Tibial artery (tissue), 4 donors: ENCODE data around the gene ODAD3.
"Not testable (repeated sequence)": the region's sequence is repeated elsewhere in the genome, so short reads cannot be mapped to it uniquely, and the experiment has no call there.

Experiments used
- DNase-seq, 2 donors: peaks; one replicate each; pipeline ENCODE4 v3.0.0-alpha.2; 2019
- H3K27ac ChIP-seq, 2 donors: fragments of 200-600 bp; sonication (generic) in 1 of 2; 1 replicate in 1 of 2; 2 replicates in 1 of 2; pipeline ENCODE4 v1.5.1; 2018 to 2019; ENCODE audit warnings: mild to moderate bottlenecking in 1 of 2
- H3K27me3 ChIP-seq, 2 donors: fragments of 200-600 bp; sonication (generic) in 1 of 2; one replicate each; pipeline versions ENCODE4 v1.5.1 to v1.6.0; 2016 to 2019
- H3K36me3 ChIP-seq, 3 donors: fragments of 200-600 bp; sonication (generic) in 2 of 3; one replicate each; pipeline ENCODE4 v1.5.1; 2016 to 2019; ENCODE audit warnings: mild to moderate bottlenecking in 2 of 3
- H3K4me1 ChIP-seq, 4 donors: fragments of 200-600 bp; sonication (generic) in 2 of 4; 1 replicate in 3 of 4; 2 replicates in 1 of 4; pipeline ENCODE4 v1.5.1; 2016 to 2019
- H3K4me3 ChIP-seq, 2 donors: fragments of 200-600 bp; sonication (generic) in 1 of 2; 1 replicate in 1 of 2; 2 replicates in 1 of 2; pipeline ENCODE4 v1.5.1; 2018 to 2019; ENCODE audit warnings: mild to moderate bottlenecking in 2 of 2
- H3K9me3 ChIP-seq, 3 donors: fragments of 200-600 bp; sonication (generic) in 1 of 3; one replicate each; pipeline ENCODE4 v1.5.1; 2016 to 2019
- intact Hi-C: fragments of 100-400 bp; cut with DNase I; formaldehyde crosslinking; loops from one replicate; pipeline ENCODE4 v1.15.0; 2023; ENCODE audit warnings: low total_unique reads
- TF ChIP-seq, protein P1 (sequence below), 2 experiments: fragments of 200-600 bp in 1 of 2; fragments of 450-650 bp in 1 of 2; IDR thresholded peaks; one replicate each; pipeline ENCODE4 v1.5.1; 2017 to 2019; ENCODE audit warnings: antibody characterized with exemption in 2 of 2, mild to moderate bottlenecking in 1 of 2, moderate library complexity in 1 of 2

ODAD3 gene

DNA sequence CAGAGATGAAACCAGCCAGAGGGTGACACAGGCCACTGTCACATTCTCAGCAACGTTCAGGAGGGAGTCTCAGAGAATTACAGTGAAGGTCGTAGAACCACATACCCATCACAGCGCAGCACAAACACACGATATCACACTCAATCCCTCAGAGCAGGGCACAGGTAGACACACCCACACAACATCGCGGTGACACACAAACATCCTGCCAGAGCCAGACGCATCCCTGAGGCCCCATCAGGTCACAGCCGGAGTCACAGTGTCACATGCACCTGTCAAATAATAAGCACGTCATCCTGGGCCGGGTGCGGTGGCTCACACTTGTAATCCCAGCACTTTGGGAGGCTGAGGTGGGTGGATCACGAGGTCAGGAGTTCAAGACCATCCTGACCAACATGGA is 28.5 kb upstream of the ODAD3 start:
- TF ChIP-seq, protein P1, sequence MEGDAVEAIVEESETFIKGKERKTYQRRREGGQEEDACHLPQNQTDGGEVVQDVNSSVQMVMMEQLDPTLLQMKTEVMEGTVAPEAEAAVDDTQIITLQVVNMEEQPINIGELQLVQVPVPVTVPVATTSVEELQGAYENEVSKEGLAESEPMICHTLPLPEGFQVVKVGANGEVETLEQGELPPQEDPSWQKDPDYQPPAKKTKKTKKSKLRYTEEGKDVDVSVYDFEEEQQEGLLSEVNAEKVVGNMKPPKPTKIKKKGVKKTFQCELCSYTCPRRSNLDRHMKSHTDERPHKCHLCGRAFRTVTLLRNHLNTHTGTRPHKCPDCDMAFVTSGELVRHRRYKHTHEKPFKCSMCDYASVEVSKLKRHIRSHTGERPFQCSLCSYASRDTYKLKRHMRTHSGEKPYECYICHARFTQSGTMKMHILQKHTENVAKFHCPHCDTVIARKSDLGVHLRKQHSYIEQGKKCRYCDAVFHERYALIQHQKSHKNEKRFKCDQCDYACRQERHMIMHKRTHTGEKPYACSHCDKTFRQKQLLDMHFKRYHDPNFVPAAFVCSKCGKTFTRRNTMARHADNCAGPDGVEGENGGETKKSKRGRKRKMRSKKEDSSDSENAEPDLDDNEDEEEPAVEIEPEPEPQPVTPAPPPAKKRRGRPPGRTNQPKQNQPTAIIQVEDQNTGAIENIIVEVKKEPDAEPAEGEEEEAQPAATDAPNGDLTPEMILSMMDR (IDR thresholded peaks at IDR 0.05) = no peak
- DNase-seq = no peak
- no peak overlapping the region for H3K4me3 ChIP-seq
- H3K36me3 ChIP-seq = no peaks in the 10 kb centered on the region
- H3K27ac ChIP-seq = no peak overlapping the region
- intact Hi-C loops = no loop called here
- H3K9me3 ChIP-seq = no peaks in the 10 kb centered on the region
- H3K27me3 ChIP-seq = peaks cover 0 to 30% of the 10 kb centered on the region in 2 donors
- no peaks in the 10 kb centered on the region for H3K4me1 ChIP-seq

DNA sequence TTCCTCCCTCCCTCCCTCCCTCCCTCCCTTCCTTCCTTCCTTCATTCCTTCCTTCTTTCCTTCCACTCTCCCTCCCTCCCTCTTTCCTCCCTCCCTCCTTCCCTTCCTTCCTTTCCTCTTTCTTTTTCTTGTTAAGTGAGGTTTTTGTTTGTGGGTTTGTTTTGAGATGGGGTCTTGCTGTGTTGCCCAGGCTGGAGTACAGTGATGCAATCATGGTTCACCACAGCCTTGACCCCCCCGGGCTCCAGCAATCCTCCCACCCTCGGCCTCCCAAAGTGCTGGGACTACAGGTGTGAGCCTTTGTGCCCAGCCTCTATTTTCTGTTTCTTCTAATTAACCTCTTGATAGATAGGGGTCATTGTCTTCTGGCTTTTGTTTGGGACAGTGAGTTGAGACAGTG is 26.5 kb upstream of the ODAD3 start:
- Histone ChIP-seq H3K36me3 (no peaks in the 10 kb centered on the region), H3K4me3 (no peak overlapping the region), H3K27me3 (peaks cover 0 to 44% of the 10 kb centered on the region in 2 donors), H3K9me3 (no peaks in the 10 kb centered on the region), H3K27ac (no peak overlapping the region), H3K4me1 (peaks cover 0 to 7% (median 0%) of the 10 kb centered on the region in 4 donors)
- TF ChIP-seq, protein P1 (IDR thresholded peaks at IDR 0.05) = no peak
- intact Hi-C loops = no loop called here
- DNase-seq = no peak

DNA sequence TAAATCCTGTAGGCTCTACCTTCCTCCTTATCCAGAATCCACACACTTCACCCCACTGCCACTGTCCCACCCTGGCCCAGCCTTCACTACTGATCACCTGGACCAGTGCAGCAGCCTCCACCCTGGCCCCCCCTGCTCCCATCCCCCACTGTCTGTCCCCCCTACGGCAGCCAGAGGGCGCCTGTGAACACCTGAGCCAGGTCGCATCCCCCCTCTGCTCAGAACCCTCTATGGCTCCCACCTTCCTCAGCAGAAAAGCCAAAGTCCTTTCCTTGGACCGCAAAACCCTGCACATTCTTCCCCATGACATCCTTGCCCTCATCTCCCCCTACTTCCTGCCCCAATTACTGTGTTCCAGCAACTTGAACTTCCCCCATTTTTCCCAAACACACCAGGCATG is 25.3 kb upstream of the ODAD3 start:
- no peak overlapping the region for H3K4me3 ChIP-seq
- DNase-seq = no peak
- peaks cover 0 to 7% (median 0%) of the 10 kb centered on the region in 4 donors for H3K4me1 ChIP-seq
- H3K27me3 ChIP-seq = peaks cover 0 to 32% of the 10 kb centered on the region in 2 donors
- H3K27ac ChIP-seq = no peak overlapping the region
- TF ChIP-seq, protein P1 (IDR thresholded peaks at IDR 0.05) = no peak
- intact Hi-C loops = no loop called here
- no peaks in the 10 kb centered on the region for H3K36me3 ChIP-seq
- no peaks in the 10 kb centered on the region for H3K9me3 ChIP-seq

DNA sequence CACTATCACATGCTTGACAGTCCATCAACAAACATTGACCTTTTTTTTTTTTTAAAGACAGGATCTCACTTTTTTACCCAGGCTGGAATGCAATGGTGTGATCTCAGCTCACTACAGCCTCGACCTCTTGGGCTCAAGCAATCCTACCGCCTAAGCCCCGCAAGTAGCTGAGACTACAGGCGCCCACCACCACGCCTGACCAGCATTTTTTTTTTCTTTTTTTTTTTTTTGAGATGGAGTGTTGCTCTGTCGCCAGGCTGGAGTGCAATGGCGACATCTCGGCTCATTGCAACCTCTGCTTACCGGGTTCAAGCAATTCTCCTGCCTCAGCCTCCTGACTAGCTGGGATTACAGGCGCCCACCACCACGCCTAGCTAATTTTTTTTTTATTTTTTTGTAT is 24.0 kb upstream of the ODAD3 start:
- DNase-seq, H3K4me3 ChIP-seq, intact Hi-C loops, H3K4me1 ChIP-seq, H3K36me3 ChIP-seq, H3K9me3 ChIP-seq, H3K27ac ChIP-seq: not testable (repeated sequence)
- H3K27me3 ChIP-seq = peaks cover 0 to 30% of the 10 kb centered on the region in 2 donors

DNA sequence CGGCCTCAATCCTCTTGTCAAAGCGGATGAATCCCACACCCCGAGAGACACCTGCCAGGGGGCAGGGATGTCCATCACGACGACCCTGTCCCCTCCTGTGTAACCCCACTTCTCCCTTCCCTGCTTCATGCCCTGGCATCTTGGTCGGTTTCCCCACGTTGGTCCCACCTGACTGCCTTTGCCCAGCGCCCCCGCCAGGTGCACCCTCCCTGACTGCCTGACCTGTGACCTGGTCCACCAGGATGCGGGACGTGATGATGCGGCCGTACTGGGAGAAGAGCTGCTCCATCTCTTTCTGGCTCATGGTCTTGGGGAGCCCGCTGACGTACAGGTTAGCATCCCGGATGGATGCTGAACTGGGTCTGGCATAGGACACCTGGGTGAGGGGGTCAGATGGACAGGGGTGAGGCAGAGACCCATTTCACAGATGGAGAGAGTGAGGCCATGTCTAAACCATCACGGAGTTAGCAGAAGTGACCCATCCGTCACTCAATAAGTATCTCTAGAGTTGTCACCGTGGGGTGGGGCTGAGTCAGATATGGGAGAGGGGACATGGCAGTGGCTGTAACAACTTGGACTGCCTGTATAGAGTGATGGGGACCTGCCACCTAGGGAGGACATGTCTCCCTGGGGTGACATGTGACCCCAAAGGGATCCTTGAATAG is 23.4 kb upstream of the ODAD3 start:
- Histone ChIP-seq H3K9me3 (no peaks in the 10 kb centered on the region), H3K27ac (no peak overlapping the region), H3K36me3 (no peaks in the 10 kb centered on the region), H3K4me3 (no peak overlapping the region), H3K27me3 (peaks cover 0 to 34% of the 10 kb centered on the region in 2 donors), H3K4me1 (peaks cover 0 to 7% (median 0%) of the 10 kb centered on the region in 4 donors)
- intact Hi-C loops = no loop called here
- TF ChIP-seq, protein P1 (IDR thresholded peaks at IDR 0.05) = no peak
- DNase-seq = no peak

DNA sequence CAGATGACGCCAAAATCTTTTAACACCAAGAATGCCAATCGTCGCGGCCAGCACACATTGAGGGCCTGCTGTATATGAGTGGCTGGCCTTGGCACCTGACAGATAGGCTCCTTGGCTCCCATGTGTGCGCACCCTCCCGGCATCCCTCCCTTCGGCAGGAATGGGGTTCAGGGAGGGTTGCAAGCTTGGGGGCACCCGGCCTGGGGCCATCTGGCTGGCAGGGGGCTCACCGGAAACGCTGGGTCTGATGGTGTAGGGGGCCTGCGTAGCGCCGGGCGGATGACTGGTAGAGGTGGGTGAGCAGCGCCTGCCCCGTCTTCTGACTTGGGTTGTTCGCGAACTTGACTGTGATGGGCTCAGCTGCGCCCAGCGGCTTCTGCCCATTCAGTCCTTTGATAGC is 22.9 kb upstream of the ODAD3 start:
- Histone ChIP-seq H3K4me3 (no peak overlapping the region), H3K36me3 (no peaks in the 10 kb centered on the region), H3K27ac (no peak overlapping the region), H3K9me3 (no peaks in the 10 kb centered on the region), H3K4me1 (peaks cover 0 to 7% (median 0%) of the 10 kb centered on the region in 4 donors), H3K27me3 (peaks cover 0 to 39% of the 10 kb centered on the region in 2 donors)
- intact Hi-C loops = no loop called here
- TF ChIP-seq, protein P1 (IDR thresholded peaks at IDR 0.05) = no peak
- DNase-seq = no peak
